Trophoblast cell (in vitro differentiated cells and primary cell): Measurements from ENCODE around the gene FANCL.
"Not testable (repeated sequence)": the region's sequence is repeated elsewhere in the genome, so short reads cannot be mapped to it uniquely, and the experiment has no call there.

Source experiments
- DNase-seq, 2 donors: peaks; one replicate each; pipeline ENCODE4 v3.0.0-alpha.2; 2016
- H2AFZ ChIP-seq: 2 replicates; pipeline ENCODE4 v1.6.1; 2013; ENCODE audit warnings: low read length, moderate library complexity, mild to moderate bottlenecking; ENCODE audit not compliant: insufficient read depth, poor library complexity
- H2AK5ac ChIP-seq: 2 replicates; pipeline ENCODE4 v1.6.1; 2013; ENCODE audit warnings: mild to moderate bottlenecking, low read length
- H2BK120ac ChIP-seq: 2 replicates; pipeline ENCODE4 v1.6.1; 2013; ENCODE audit warnings: low read length, mild to moderate bottlenecking, moderate library complexity; ENCODE audit not compliant: insufficient read depth, poor library complexity
- H2BK12ac ChIP-seq: 2 replicates; pipeline ENCODE4 v1.6.1; 2013; ENCODE audit warnings: mild to moderate bottlenecking, low read length, moderate library complexity
- H2BK5ac ChIP-seq: 2 replicates; pipeline ENCODE4 v1.6.1; 2013; ENCODE audit warnings: low read length, low read depth, moderate library complexity, mild to moderate bottlenecking; ENCODE audit not compliant: poor library complexity
- H3K14ac ChIP-seq: 2 replicates; pipeline ENCODE4 v1.6.1; 2013; ENCODE audit warnings: mild to moderate bottlenecking, low read length
- H3K18ac ChIP-seq: 2 replicates; pipeline ENCODE4 v1.6.1; 2013; ENCODE audit warnings: mild to moderate bottlenecking, low read length
- H3K23ac ChIP-seq: 2 replicates; pipeline ENCODE4 v1.6.1; 2013; ENCODE audit warnings: low read length
- H3K27ac ChIP-seq: 2 replicates; pipeline ENCODE4 v1.5.1; 2013; ENCODE audit warnings: low read depth, mild to moderate bottlenecking, inconsistent platforms, low read length, moderate library complexity
- H3K27me3 ChIP-seq: 2 replicates; pipeline ENCODE4 v1.6.1; 2013; ENCODE audit warnings: inconsistent platforms, mild to moderate bottlenecking, low read length, moderate library complexity; ENCODE audit not compliant: insufficient read depth
- H3K36me3 ChIP-seq, 2 experiments: 1 replicate in 1 of 2; 2 replicates in 1 of 2; pipeline ENCODE4 v1.6.1; 2013; ENCODE audit warnings: low read length in 2 of 2, mild to moderate bottlenecking in 2 of 2, moderate library complexity in 1 of 2; ENCODE audit not compliant: insufficient read depth in 2 of 2, control insufficient read depth in 1 of 2
- H3K4ac ChIP-seq: 2 replicates; pipeline ENCODE4 v1.6.1; 2013; ENCODE audit warnings: low read depth, mild to moderate bottlenecking, low read length, moderate library complexity
- H3K4me1 ChIP-seq, 2 experiments: 1 replicate in 1 of 2; 2 replicates in 1 of 2; pipeline ENCODE4 v1.6.1; 2013; ENCODE audit warnings: low read length in 2 of 2, mild to moderate bottlenecking in 2 of 2, moderate library complexity in 1 of 2; ENCODE audit not compliant: insufficient read depth in 2 of 2, control insufficient read depth in 1 of 2
- H3K4me2 ChIP-seq: 2 replicates; pipeline ENCODE4 v1.6.1; 2013; ENCODE audit warnings: inconsistent platforms, mild to moderate bottlenecking, low read length, moderate library complexity
- H3K4me3 ChIP-seq: 2 replicates; pipeline ENCODE4 v1.5.1; 2013; ENCODE audit warnings: mild to moderate bottlenecking, low read depth, low read length, inconsistent platforms
- H3K79me1 ChIP-seq: one replicate; pipeline ENCODE4 v1.6.1; 2013; ENCODE audit warnings: low read length
- H3K79me2 ChIP-seq: 2 replicates; pipeline ENCODE4 v1.6.1; 2013; ENCODE audit warnings: low read length, mild to moderate bottlenecking; ENCODE audit not compliant: control insufficient read depth, insufficient read depth, poor library complexity
- H3K9ac ChIP-seq: 2 replicates; pipeline ENCODE4 v1.6.1; 2013; ENCODE audit warnings: mild to moderate bottlenecking, low read length
- H3K9me3 ChIP-seq: 2 replicates; pipeline ENCODE4 v1.6.1; 2013; ENCODE audit warnings: low read depth, mild to moderate bottlenecking, control low read depth, inconsistent platforms, low read length; ENCODE audit not compliant: insufficient read depth
- H4K12ac ChIP-seq: 2 replicates; pipeline ENCODE4 v1.6.1; 2013; ENCODE audit warnings: low read depth, mild to moderate bottlenecking, low read length, moderate library complexity
- H4K8ac ChIP-seq: 2 replicates; pipeline ENCODE4 v1.6.1; 2013; ENCODE audit warnings: low read depth, mild to moderate bottlenecking, low read length, moderate library complexity
- H4K91ac ChIP-seq: one replicate; pipeline ENCODE4 v1.6.1; 2013; ENCODE audit warnings: low read depth, mild to moderate bottlenecking, low read length, moderate library complexity
- WGBS: extraction: QIAGEN DNeasy Blood & Tissue Kit; methylation state at CpG from one replicate; pipeline ENCODE4 v1.1.7; 2013; ENCODE audit warnings: missing lambda C conversion rate; ENCODE audit not compliant: insufficient read length, insufficient coverage; ENCODE audit errors: extremely low coverage; 5-methylcytosine and 5-hydroxymethylcytosine counted together

FANCL gene

DNA sequence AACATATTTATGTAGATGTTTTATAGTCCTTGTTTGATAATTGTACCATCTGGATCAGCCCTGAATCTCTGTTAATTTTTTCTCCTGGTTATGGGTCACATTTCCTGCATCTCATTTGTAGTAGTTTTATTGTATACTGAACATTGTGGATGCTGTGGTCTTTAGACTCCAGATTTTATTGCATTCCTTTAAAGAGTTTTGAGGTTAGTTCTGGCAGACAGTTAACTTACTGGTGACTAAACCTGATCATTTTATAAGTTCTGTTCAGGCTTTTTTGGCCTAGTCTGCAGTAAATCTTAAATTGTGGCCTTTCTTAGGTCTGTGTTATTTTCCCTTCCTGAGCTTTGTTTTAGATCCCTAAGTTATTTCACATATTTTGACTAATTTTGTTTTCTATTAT, 84.3 kb downstream of the FANCL start:
- DNase-seq, result no peak
- peaks cover 0 to 2% of the 10 kb centered on the region in 2 experiments for H3K36me3 ChIP-seq
- H3K4me1 ChIP-seq, result no peaks in the 10 kb centered on the region
- no peak overlapping the region for H2BK120ac ChIP-seq
- no peak overlapping the region for H3K4ac ChIP-seq
- no peak overlapping the region for H3K4me2 ChIP-seq
- H2AFZ ChIP-seq, result no peak overlapping the region
- H2AK5ac ChIP-seq, result no peak overlapping the region
- H3K9me3 ChIP-seq, result no peaks in the 10 kb centered on the region
- no peak overlapping the region for H4K8ac ChIP-seq
- H3K4me3 ChIP-seq, result no peak overlapping the region
- no peak overlapping the region for H3K14ac ChIP-seq
- no peak overlapping the region for H3K27ac ChIP-seq
- no peaks in the 10 kb centered on the region for H3K79me1 ChIP-seq
- H4K12ac ChIP-seq, result no peak overlapping the region
- H4K91ac ChIP-seq, result no peak overlapping the region
- H3K27me3 ChIP-seq, result no peaks in the 10 kb centered on the region
- H2BK12ac ChIP-seq, result no peak overlapping the region
- no peaks in the 10 kb centered on the region for H3K79me2 ChIP-seq
- no peak overlapping the region for H3K9ac ChIP-seq
- no peak overlapping the region for H2BK5ac ChIP-seq
- H3K18ac ChIP-seq, result no peak overlapping the region
- H3K23ac ChIP-seq, result no peak overlapping the region

DNA sequence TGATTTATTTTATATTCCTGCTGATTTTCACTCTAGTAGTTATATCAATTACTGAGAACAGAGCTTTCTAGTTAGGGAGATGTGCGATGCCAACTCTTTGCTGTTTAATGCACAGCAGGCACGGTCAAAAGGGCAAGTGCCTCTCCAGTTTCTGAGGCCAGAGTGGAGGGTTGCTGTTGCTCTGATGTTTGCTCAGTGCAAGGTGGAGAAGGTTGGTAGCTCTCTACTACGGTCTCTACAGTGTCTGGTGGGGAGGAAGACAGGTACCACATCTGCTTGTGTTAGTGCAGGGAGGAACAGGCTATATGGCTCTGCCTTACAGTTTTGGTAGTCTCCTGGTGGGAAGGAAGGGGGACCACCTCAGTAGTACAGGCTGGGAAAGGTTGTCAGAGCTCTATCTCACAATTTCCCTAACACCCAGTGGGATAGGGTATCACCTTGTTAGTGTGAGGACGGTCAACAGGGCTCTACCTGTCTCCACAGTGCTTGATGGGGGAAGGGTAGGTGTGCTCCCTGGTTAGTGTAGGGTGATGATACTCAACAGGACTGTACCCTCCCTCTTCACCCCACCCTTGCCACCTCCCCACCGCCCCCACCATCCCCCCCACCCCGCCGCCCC, 85.9 kb downstream of the FANCL start:
- WGBS, result no CpG with 5 or more reads among the region's 7 CpGs
- Histone ChIP-seq H2AFZ (no peak overlapping the region), H3K4me3 (no peak overlapping the region), H3K36me3 (peaks cover 0 to 2% of the 10 kb centered on the region in 2 experiments), H3K4me2 (no peak overlapping the region), H3K23ac (no peak overlapping the region), H2BK5ac (no peak overlapping the region), H4K91ac (no peak overlapping the region), H3K79me2 (no peaks in the 10 kb centered on the region), H3K27ac (no peak overlapping the region), H2BK120ac (no peak overlapping the region), H3K4ac (no peak overlapping the region), H3K18ac (no peak overlapping the region), H3K79me1 (no peaks in the 10 kb centered on the region), H3K14ac (no peak overlapping the region), H3K4me1 (no peaks in the 10 kb centered on the region), H3K9me3 (no peaks in the 10 kb centered on the region), H4K12ac (no peak overlapping the region), H2BK12ac (no peak overlapping the region), H3K9ac (no peak overlapping the region), H2AK5ac (no peak overlapping the region), H3K27me3 (no peaks in the 10 kb centered on the region), H4K8ac (no peak overlapping the region)
- DNase-seq, result no peak

DNA sequence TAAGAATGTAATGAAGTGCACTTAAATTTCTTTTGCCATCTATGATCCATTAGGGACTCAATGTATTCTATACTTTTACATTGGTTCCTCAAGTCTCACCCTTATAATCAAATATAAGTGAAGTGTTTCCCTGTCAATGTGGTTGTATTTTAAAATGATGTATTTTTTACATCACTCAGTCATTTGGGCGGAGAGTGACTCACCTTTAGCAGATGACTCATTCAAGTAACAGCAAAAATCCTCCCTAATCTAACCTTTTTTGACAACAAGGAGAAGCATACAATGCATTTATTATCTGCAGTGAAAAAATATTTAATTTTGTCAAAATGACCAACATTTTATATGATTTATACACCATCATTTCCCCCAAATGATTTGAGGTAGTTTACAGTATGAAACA, 94.4 kb downstream of the FANCL start:
- WGBS, result no CpG with 5 or more reads among the region's 1 CpG
- no peak overlapping the region for H2BK120ac ChIP-seq
- no peaks in the 10 kb centered on the region for H3K79me1 ChIP-seq
- H2AFZ ChIP-seq, result no peak overlapping the region
- no peak overlapping the region for H3K4ac ChIP-seq
- no peaks in the 10 kb centered on the region for H3K79me2 ChIP-seq
- H3K27me3 ChIP-seq, result no peaks in the 10 kb centered on the region
- H2BK5ac ChIP-seq, result no peak overlapping the region
- peak in 1 of 2 donors; percentile 39 for DNase-seq
- H3K4me1 ChIP-seq, result no peaks in the 10 kb centered on the region
- H3K4me3 ChIP-seq, result no peak overlapping the region
- H3K4me2 ChIP-seq, result no peak overlapping the region
- H2BK12ac ChIP-seq, result no peak overlapping the region
- H4K12ac ChIP-seq, result no peak overlapping the region
- no peak overlapping the region for H3K27ac ChIP-seq
- H4K91ac ChIP-seq, result no peak overlapping the region
- H3K9ac ChIP-seq, result no peak overlapping the region
- H3K23ac ChIP-seq, result no peak overlapping the region
- H3K36me3 ChIP-seq, result no peaks in the 10 kb centered on the region
- no peak overlapping the region for H3K18ac ChIP-seq
- H4K8ac ChIP-seq, result no peak overlapping the region
- no peaks in the 10 kb centered on the region for H3K9me3 ChIP-seq
- no peak overlapping the region for H3K14ac ChIP-seq
- no peak overlapping the region for H2AK5ac ChIP-seq

DNA sequence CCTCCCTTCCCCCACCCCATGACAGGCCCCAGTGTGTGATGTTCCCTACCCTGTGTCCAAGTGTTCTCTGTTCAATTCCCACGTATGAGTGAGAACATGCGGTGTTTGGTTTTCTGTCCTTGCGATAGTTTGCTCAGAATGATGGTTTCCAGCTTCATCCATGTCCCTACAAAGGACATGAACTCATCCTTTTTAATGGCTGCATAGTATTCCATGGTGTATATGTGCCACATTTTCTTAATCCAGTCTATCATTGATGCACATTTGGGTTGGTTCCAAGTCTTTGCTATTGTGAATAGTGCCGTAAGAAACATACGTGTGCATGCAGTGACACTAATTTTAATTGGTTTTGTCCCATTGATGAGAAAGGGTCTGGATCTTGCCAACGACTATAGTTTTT, 95.4 kb downstream of the FANCL start:
- not testable (repeated sequence) for H4K8ac ChIP-seq, H3K18ac ChIP-seq

More for the DNA sequence above, 95.4 kb downstream of the FANCL start:
- DNase-seq, H3K14ac ChIP-seq, H3K27me3 ChIP-seq, H2AFZ ChIP-seq, H3K79me1 ChIP-seq, H2BK12ac ChIP-seq, H3K9me3 ChIP-seq, H2BK5ac ChIP-seq, H2AK5ac ChIP-seq, H3K36me3 ChIP-seq, H2BK120ac ChIP-seq, H4K91ac ChIP-seq, H3K4me3 ChIP-seq, H3K79me2 ChIP-seq, H3K4me1 ChIP-seq, H3K27ac ChIP-seq, H3K4ac ChIP-seq, H3K23ac ChIP-seq, H4K12ac ChIP-seq, H3K9ac ChIP-seq, H3K4me2 ChIP-seq: not testable (repeated sequence)
- no CpG with 5 or more reads among the region's 6 CpGs for WGBS
